SU-DHL-6 (cell line): ENCODE measurements around the gene NELL1.

Experiments
- H2AFZ ChIP-seq: fragments of 200-600 bp; sonication (generic); 2 replicates; pipeline ENCODE4 v1.6.1; 2014; ENCODE audit warnings: low read depth, mild to moderate bottlenecking, moderate library complexity, mixed read lengths, antibody characterized with exemption, low read length; ENCODE audit not compliant: severe bottlenecking
- H3F3A ChIP-seq: fragments of 200-600 bp; shearing (Covaris generic); 2 replicates; pipeline ENCODE4 v1.6.0; 2016; ENCODE audit warnings: antibody characterized with exemption, mild to moderate bottlenecking; ENCODE audit not compliant: insufficient read depth
- H3K27ac ChIP-seq: fragments of 200-600 bp; sonication (generic); 2 replicates; pipeline ENCODE4 v1.5.1; 2016; ENCODE audit warnings: low read depth, mild to moderate bottlenecking, low read length, moderate library complexity, mixed read lengths
- H3K27me3 ChIP-seq: fragments of 200-600 bp; sonication (generic), shearing (Covaris generic); 2 replicates; pipeline ENCODE4 v1.6.0; 2014; ENCODE audit warnings: mild to moderate bottlenecking, low read length
- H3K36me3 ChIP-seq: fragments of 200-600 bp; sonication (generic); 2 replicates; pipeline ENCODE4 v1.6.1; 2014; ENCODE audit warnings: mild to moderate bottlenecking, low read length, mixed read lengths
- H3K4me2 ChIP-seq: fragments of 300-600, 200-600 bp; shearing (Covaris generic), sonication (generic); 2 replicates; pipeline ENCODE4 v1.6.0; 2014; ENCODE audit warnings: low read length, low read depth, mild to moderate bottlenecking; ENCODE audit not compliant: poor library complexity, severe bottlenecking
- H3K4me3 ChIP-seq: fragments of 200-600 bp; sonication (generic); 2 replicates; pipeline ENCODE4 v1.5.1; 2014; ENCODE audit warnings: antibody characterized with exemption, low read length, mild to moderate bottlenecking, mixed read lengths; ENCODE audit not compliant: insufficient read depth, poor library complexity, severe bottlenecking
- H3K79me2 ChIP-seq: fragments of 200-600 bp; sonication (generic); 2 replicates; pipeline ENCODE4 v1.6.1; 2014; ENCODE audit warnings: mild to moderate bottlenecking, low read length, moderate library complexity; ENCODE audit not compliant: insufficient read depth
- H3K9ac ChIP-seq: fragments of 200-600 bp; sonication (generic); 2 replicates; pipeline ENCODE4 v1.7.0; 2014; ENCODE audit warnings: mild to moderate bottlenecking, low read length
- H3K9me2 ChIP-seq: fragments of 200-600 bp; sonication (generic); replicated peaks from 2 replicates; pipeline ENCODE4 v1.6.1; 2014; ENCODE audit warnings: low read length; ENCODE audit not compliant: insufficient read depth
- H3K9me3 ChIP-seq: fragments of 200-600 bp; sonication (generic); 2 replicates; pipeline ENCODE4 v1.6.1; 2014; ENCODE audit warnings: low read length, mixed read lengths; ENCODE audit not compliant: insufficient read depth
- H4K20me1 ChIP-seq: fragments of 200-600 bp; sonication (generic); 2 replicates; pipeline ENCODE4 v1.6.1; 2014; ENCODE audit warnings: low read depth, mild to moderate bottlenecking, antibody characterized with exemption, low read length, moderate library complexity, mixed read lengths
- CTCF ChIP-seq: fragments of 200-600 bp; sonication (generic); IDR thresholded peaks from one replicate; pipeline ENCODE4 v1.5.1; 2017; ENCODE audit warnings: antibody characterized with exemption, mild to moderate bottlenecking, low read length, moderate library complexity; ENCODE audit not compliant: insufficient read depth, poor library complexity, severe bottlenecking
- EZH2phosphoT487 ChIP-seq: fragments of 200-600 bp; sonication (generic), shearing (Covaris generic); conservative IDR thresholded peaks from 2 replicates; pipeline ENCODE4 v1.6.1; 2018; ENCODE audit warnings: mild to moderate bottlenecking, antibody characterized with exemption, low read length, moderate library complexity, mixed read lengths

The NELL1 gene

GRCh38 chr11:20715931-20716330 is 46.5 kb downstream of the NELL1 start:
- TF ChIP-seq CTCF = no peak
- no peak for TF ChIP-seq EZH2phosphoT487
- Histone ChIP-seq H3K79me2 (no peaks in the 10 kb centered on the region), H3K9me3 (no peaks in the 10 kb centered on the region), H3K27me3 (no peaks in the 10 kb centered on the region), H3K9me2 (no peaks in the 10 kb centered on the region), H3K4me3 (no peak overlapping the region), H4K20me1 (no peaks in the 10 kb centered on the region), H3K4me2 (no peak overlapping the region), H3K36me3 (no peaks in the 10 kb centered on the region), H3K27ac (no peak overlapping the region), H3K9ac (no peak overlapping the region), H3F3A (no peaks in the 10 kb centered on the region), H2AFZ (no peak overlapping the region)

GRCh38 chr11:20719821-20720220 is 50.4 kb downstream of the NELL1 start:
- H3K9ac ChIP-seq = no peak overlapping the region
- no peak overlapping the region for H3K4me3 ChIP-seq
- no peaks in the 10 kb centered on the region for H4K20me1 ChIP-seq
- no peaks in the 10 kb centered on the region for H3K9me2 ChIP-seq
- H3K27me3 ChIP-seq = no peaks in the 10 kb centered on the region
- no peaks in the 10 kb centered on the region for H3K36me3 ChIP-seq
- TF ChIP-seq EZH2phosphoT487 (no peak), CTCF (no peak)
- no peak overlapping the region for H3K4me2 ChIP-seq
- H3K79me2 ChIP-seq = no peaks in the 10 kb centered on the region
- H3K27ac ChIP-seq = no peak overlapping the region
- H2AFZ ChIP-seq = no peak overlapping the region
- no peaks in the 10 kb centered on the region for H3K9me3 ChIP-seq
- H3F3A ChIP-seq = no peaks in the 10 kb centered on the region

GRCh38 chr11:20723366-20723765 is 54.0 kb downstream of the NELL1 start:
- H3F3A ChIP-seq = no peaks in the 10 kb centered on the region
- TF ChIP-seq CTCF (no peak), EZH2phosphoT487 (no peak)
- peaks cover 6% of the 10 kb centered on the region; the same call in 1 of the 2 replicates for H3K9me3 ChIP-seq
- H3K79me2 ChIP-seq = no peaks in the 10 kb centered on the region
- no peaks in the 10 kb centered on the region for H3K36me3 ChIP-seq
- H3K4me3 ChIP-seq = no peak overlapping the region
- no peak overlapping the region for H3K4me2 ChIP-seq
- no peaks in the 10 kb centered on the region for H3K27me3 ChIP-seq
- no peaks in the 10 kb centered on the region for H3K9me2 ChIP-seq
- H3K27ac ChIP-seq = no peak overlapping the region
- H3K9ac ChIP-seq = no peak overlapping the region
- H4K20me1 ChIP-seq = no peaks in the 10 kb centered on the region
- no peak overlapping the region for H2AFZ ChIP-seq

GRCh38 chr11:20729597-20730105 is 60.3 kb downstream of the NELL1 start:
- TF ChIP-seq CTCF = no peak
- TF ChIP-seq EZH2phosphoT487 = no peak
- Histone ChIP-seq H3K9ac (no peak overlapping the region), H3K9me2 (no peaks in the 10 kb centered on the region; the same call in 1 of the 2 replicates)

More at GRCh38 chr11:20729597-20730105, 60.3 kb downstream of the NELL1 start:
- no peak overlapping the region for H3K27ac ChIP-seq
- H3K79me2 ChIP-seq = no peaks in the 10 kb centered on the region
- H2AFZ ChIP-seq = no peak overlapping the region
- no peaks in the 10 kb centered on the region for H4K20me1 ChIP-seq
- H3K27me3 ChIP-seq = no peaks in the 10 kb centered on the region
- H3K36me3 ChIP-seq = no peaks in the 10 kb centered on the region
- H3F3A ChIP-seq = no peaks in the 10 kb centered on the region
- H3K9me3 ChIP-seq = peaks cover 6% of the 10 kb centered on the region; the same call in 1 of the 2 replicates
- no peak overlapping the region for H3K4me2 ChIP-seq
- no peak overlapping the region for H3K4me3 ChIP-seq
